Activated CD8-positive, alpha-beta T cell treated with anti-CD3 and anti-CD28 coated beads, Interleukin-2, amount 10 ng/mL, durations not matched to agents 7 days and 5 days (primary cell): ENCODE measurements around the gene PDE4B. TPM values are rescaled to one million over a fixed set of nuclear protein-coding genes. Genes with fewer than 3 reads are reported as not detected.
A peak's percentile ranks its signal among the peaks of the same experiment; 100 is the strongest.

ENCODE experiments used
- ATAC-seq: fragments of 150-1000 bp; cut with Tn5 transposase; one replicate; pipeline ENCODE4 v1.10.0; 2021; ENCODE audit warnings: moderate library complexity
- CTCF ChIA-PET: fragments of 350-600 bp; sonication (Branson Sonifier 250); formaldehyde crosslinking; loops from one replicate; lab custom pipeline; 2021; ENCODE audit warnings: antibody characterized with exemption; lab: Charles Lee
- POLR2A ChIA-PET: fragments of 350-600 bp; sonication (Branson Sonifier 250); formaldehyde crosslinking; loops from one replicate; lab custom pipeline; 2021; ENCODE audit warnings: antibody characterized with exemption; lab: Charles Lee
- DNase-seq: peaks from one replicate; pipeline ENCODE4 v3.0.0-alpha.2; 2020
- H3K27ac Mint-ChIP-seq: one replicate; pipeline ENCODE4 v1.8.0; 2021; ENCODE audit warnings: mild to moderate bottlenecking, mixed read lengths
- H3K27me3 Mint-ChIP-seq: one replicate; pipeline ENCODE4 v1.8.0; 2021; ENCODE audit warnings: low read depth, mixed read lengths
- H3K36me3 Mint-ChIP-seq: one replicate; pipeline ENCODE4 v1.8.0; 2021; ENCODE audit warnings: low read depth, mixed read lengths
- H3K4me1 Mint-ChIP-seq: one replicate; pipeline ENCODE4 v1.8.0; 2021; ENCODE audit warnings: low read depth, mixed read lengths
- H3K4me3 Mint-ChIP-seq: one replicate; pipeline ENCODE4 v1.8.0; 2021; ENCODE audit warnings: mild to moderate bottlenecking, mixed read lengths
- H3K9me3 Mint-ChIP-seq: one replicate; pipeline ENCODE4 v1.8.0; 2022; ENCODE audit warnings: mixed read lengths; ENCODE audit not compliant: insufficient read depth
- total RNA-seq, 2 experiments: library from RNA; stranded (reverse); gene quantifications; one replicate each; pipeline ENCODE4 v1.2.3, GENCODE V29; 2021

Gene PDE4B
- total RNA-seq, 2 experiments from 2014 or later = 21.4 to 24.3 TPM

DNA sequence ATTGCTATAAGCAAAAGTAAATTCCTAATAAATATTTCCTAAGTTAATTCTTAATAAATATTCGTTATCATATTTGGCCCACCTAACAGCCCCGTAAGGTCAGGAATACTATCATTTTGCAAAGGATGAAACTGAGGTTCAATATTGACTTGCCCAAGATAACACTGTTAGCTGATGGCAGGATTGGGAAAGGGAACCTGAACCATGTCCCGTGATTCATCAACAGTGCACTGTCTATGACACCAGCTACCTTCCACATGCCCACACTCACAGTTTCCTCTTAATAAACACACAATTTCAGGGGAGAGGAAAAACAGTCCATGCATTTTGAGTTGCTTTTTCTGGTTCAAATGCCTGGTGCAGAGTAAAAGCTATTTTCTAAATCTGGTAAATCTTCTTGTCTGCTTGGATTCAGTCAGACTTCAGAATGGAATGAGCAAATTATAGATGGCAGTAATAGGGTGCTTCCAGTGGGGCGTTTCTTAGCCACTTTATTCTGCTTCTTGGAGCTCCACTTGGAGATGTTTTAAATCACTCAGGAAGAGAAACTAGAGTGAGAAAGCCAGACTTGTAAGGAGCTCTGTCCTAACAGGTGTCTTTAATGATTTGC lies 354.6 kb downstream of the PDE4B start:
- H3K4me1 Mint-ChIP-seq = no peaks in the 10 kb centered on the region
- ATAC-seq = no peak
- H3K36me3 Mint-ChIP-seq = no peaks in the 10 kb centered on the region

DNA sequence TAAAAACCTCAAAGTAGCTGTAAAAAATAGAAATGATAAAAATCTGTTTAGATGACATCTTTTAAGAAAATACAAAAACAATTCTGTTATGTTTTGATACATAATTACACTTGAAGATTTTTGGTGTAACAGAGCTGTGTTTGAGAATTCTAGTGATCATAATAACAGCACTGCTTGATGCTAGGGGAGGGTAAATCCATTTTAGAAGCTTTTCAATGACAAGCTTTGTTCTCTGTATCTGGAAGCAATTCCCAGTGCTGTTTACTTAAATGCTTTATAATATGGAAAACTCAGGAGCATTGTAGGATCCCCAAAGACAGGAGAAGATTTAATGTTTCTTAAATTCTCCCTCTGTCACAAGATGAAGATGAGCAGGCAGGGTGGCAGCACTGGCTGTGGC lies 359.3 kb downstream of the PDE4B start:
- H3K4me1 Mint-ChIP-seq = no peaks in the 10 kb centered on the region
- H3K36me3 Mint-ChIP-seq = no peaks in the 10 kb centered on the region
- ATAC-seq (no peak), DNase-seq (no peak)
- ChIA-PET POLR2A (no interaction called here), CTCF (no interaction called here)
- H3K27ac Mint-ChIP-seq = no peak overlapping the region
- no peak overlapping the region for H3K4me3 Mint-ChIP-seq
- H3K27me3 Mint-ChIP-seq = peaks cover 13% of the 10 kb centered on the region
- no peaks in the 10 kb centered on the region for H3K9me3 Mint-ChIP-seq

More for the DNA sequence above, 354.6 kb downstream of the PDE4B start:
- H3K9me3 Mint-ChIP-seq = no peaks in the 10 kb centered on the region
- H3K27ac Mint-ChIP-seq = no peak overlapping the region
- POLR2A ChIA-PET = no interaction called here
- CTCF ChIA-PET = interaction anchor here (2.1 kb wide), 1 partner anchor 95 kb away, joined by 6 read pairs; no protein-coding TSS in a partner anchor
- peaks cover 5% of the 10 kb centered on the region for H3K27me3 Mint-ChIP-seq
- H3K4me3 Mint-ChIP-seq = no peak overlapping the region
- no peak for DNase-seq

- Mint-ChIP-seq H3K4me3 (no peak overlapping the region), H3K4me1 (no peaks in the 10 kb centered on the region), H3K27ac (no peak overlapping the region), H3K36me3 (no peaks in the 10 kb centered on the region), H3K9me3 (no peaks in the 10 kb centered on the region), H3K27me3 (peaks cover 18% of the 10 kb centered on the region)
- ATAC-seq = no peak
- ChIA-PET CTCF (interaction anchor here (1.5 kb wide), 1 partner anchor 29 kb away, joined by 3 read pairs; no protein-coding TSS in a partner anchor), POLR2A (no interaction called here)
- DNase-seq = no peak
Measured at GRCh38 chr1:66154394-66154793, 361.7 kb downstream of the PDE4B start.

- H3K9me3 Mint-ChIP-seq = no peaks in the 10 kb centered on the region
- ATAC-seq (no peak), DNase-seq (no peak)
- ChIA-PET CTCF (no interaction called here), POLR2A (no interaction called here)
- no peaks in the 10 kb centered on the region for H3K4me1 Mint-ChIP-seq
- peaks cover 20% of the 10 kb centered on the region for H3K27me3 Mint-ChIP-seq
- no peak overlapping the region for H3K4me3 Mint-ChIP-seq
- H3K36me3 Mint-ChIP-seq = no peaks in the 10 kb centered on the region
- no peak overlapping the region for H3K27ac Mint-ChIP-seq
Measured at GRCh38 chr1:66156144-66156543, 363.4 kb downstream of the PDE4B start.

DNA sequence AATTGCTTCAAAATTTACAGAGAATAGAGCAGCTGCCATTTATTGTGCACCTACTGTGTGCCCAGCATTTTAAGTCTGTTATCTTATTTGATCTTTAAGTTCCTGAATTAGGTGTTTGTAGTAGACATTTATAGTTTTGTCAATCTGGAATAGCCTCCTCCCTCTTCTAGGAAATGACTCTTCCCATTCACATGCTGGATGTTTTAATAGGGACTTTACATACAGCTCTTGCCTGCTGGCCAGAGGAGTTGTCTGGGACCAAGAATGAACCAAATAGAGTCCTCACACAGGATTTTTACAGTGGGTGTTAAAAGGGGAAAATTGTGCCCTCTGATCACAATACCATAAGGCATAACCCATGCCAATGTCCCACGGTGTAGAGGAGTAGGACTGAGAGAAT lies 367.1 kb downstream of the PDE4B start:
- POLR2A ChIA-PET = no interaction called here
- ATAC-seq (no peak), DNase-seq (no peak)
- Mint-ChIP-seq H3K9me3 (no peaks in the 10 kb centered on the region), H3K27ac (no peak overlapping the region), H3K27me3 (peaks cover 16% of the 10 kb centered on the region), H3K36me3 (no peaks in the 10 kb centered on the region), H3K4me1 (no peaks in the 10 kb centered on the region), H3K4me3 (no peak overlapping the region)
- CTCF ChIA-PET = no interaction called here

- H3K4me3 Mint-ChIP-seq = no peak overlapping the region
- no peaks in the 10 kb centered on the region for H3K4me1 Mint-ChIP-seq
- no peak overlapping the region for H3K27ac Mint-ChIP-seq
- ChIA-PET CTCF (no interaction called here), POLR2A (no interaction called here)
- DNase-seq (no peak), ATAC-seq (no peak)
- H3K27me3 Mint-ChIP-seq = peaks cover 16% of the 10 kb centered on the region
- H3K9me3 Mint-ChIP-seq = no peaks in the 10 kb centered on the region
- H3K36me3 Mint-ChIP-seq = no peaks in the 10 kb centered on the region
Measured at GRCh38 chr1:66160719-66161118, 368.0 kb downstream of the PDE4B start.

- no peaks in the 10 kb centered on the region for H3K9me3 Mint-ChIP-seq
- peaks cover 20% of the 10 kb centered on the region for H3K27me3 Mint-ChIP-seq
- no peaks in the 10 kb centered on the region for H3K36me3 Mint-ChIP-seq
- no peak overlapping the region for H3K27ac Mint-ChIP-seq
- CTCF ChIA-PET = interaction anchor here (1.5 to 1.6 kb wide), 2 partner anchors 10 to 76 kb away, joined by 3 to 4 read pairs; no protein-coding TSS in a partner anchor
- H3K4me1 Mint-ChIP-seq = peaks cover 15% of the 10 kb centered on the region
- H3K4me3 Mint-ChIP-seq = no peak overlapping the region
- ATAC-seq = no peak
- POLR2A ChIA-PET = no interaction called here
- DNase-seq = no peak
Measured at GRCh38 chr1:66166753-66167152, 374.1 kb downstream of the PDE4B start.

- H3K27ac Mint-ChIP-seq = no peak overlapping the region
- H3K9me3 Mint-ChIP-seq = no peaks in the 10 kb centered on the region
- peaks cover 23% of the 10 kb centered on the region for H3K27me3 Mint-ChIP-seq
- H3K4me3 Mint-ChIP-seq = no peak overlapping the region
- no peaks in the 10 kb centered on the region for H3K36me3 Mint-ChIP-seq
- H3K4me1 Mint-ChIP-seq = peaks cover 15% of the 10 kb centered on the region
- ATAC-seq = no peak
- ChIA-PET POLR2A (no interaction called here), CTCF (interaction anchor here (1.5 to 1.6 kb wide), 2 partner anchors 9 to 75 kb away, joined by 3 to 4 read pairs; no protein-coding TSS in a partner anchor)
- DNase-seq = no peak
Measured at GRCh38 chr1:66167267-66167666, 374.6 kb downstream of the PDE4B start.

DNA sequence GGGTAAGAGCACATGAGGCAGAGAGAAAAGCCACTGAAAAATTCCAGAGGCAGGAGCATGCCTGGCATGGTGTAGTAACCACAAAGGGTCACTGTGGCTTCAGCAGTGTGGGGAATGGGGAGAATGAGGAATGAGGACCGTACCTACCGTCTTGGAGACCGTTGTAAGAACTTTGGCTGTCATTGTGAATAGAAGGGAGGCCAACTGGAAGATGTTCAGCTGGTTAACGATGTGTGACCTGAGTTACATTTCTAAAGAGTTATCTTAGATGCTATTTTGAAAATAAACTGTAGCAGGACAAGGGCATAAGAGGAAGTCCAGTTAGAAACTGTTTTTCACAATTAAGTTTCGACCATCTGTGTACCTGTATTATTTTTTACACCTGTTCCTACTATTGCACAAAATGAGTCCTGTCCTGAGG lies 375.8 kb downstream of the PDE4B start:
- Mint-ChIP-seq H3K4me1 (peaks cover 15% of the 10 kb centered on the region), H3K4me3 (no peak overlapping the region), H3K27me3 (peaks cover 19% of the 10 kb centered on the region), H3K9me3 (no peaks in the 10 kb centered on the region), H3K36me3 (no peaks in the 10 kb centered on the region), H3K27ac (no peak overlapping the region)
- no peak for ATAC-seq
- DNase-seq = no peak
- ChIA-PET CTCF (no interaction called here), POLR2A (interaction anchor here (1.1 kb wide), 1 partner anchor 13 kb away, joined by 4 read pairs; no protein-coding TSS in a partner anchor)

DNA sequence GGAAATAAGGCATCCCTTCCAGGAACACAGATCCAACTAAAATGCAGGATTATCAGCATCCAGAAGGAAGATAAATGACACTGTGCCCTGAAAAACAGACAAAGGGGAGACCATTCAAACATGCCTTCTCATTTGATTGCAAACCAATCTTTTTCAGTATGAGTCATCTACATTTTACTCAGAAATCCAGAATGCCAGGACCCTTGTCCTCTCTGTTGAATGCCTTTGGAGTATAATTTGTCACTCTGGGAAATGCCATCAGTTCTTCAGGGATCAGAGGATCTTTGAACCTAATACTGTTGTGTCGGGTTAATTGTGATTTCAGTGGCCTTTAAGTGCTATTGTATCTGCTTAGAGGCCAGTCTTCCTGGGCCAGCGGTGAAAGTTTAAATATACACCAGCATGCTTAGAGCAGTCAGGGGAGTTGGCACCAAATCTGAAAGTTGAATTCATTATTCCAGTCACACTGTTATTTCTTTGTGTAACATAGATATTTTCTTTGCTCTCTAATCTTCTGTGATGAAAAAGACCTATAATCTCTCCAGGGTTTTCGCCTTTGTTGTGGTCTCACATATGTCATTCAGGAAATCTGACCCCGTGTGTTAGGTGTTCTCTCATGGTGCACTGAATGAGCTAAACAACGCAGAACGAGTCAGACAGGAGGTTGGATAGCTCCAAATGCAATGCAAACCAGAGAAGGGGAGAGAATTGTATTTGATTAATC lies 376.4 kb downstream of the PDE4B start:
- H3K27me3 Mint-ChIP-seq = peaks cover 16% of the 10 kb centered on the region
- ChIA-PET CTCF (interaction anchor here (0.9 to 1.7 kb wide), 3 partner anchors 12 to 74 kb away, joined by 3 to 5 read pairs (median 4); no protein-coding TSS in a partner anchor), POLR2A (interaction anchor here (0.6 to 1.1 kb wide), 2 partner anchors 12 to 753 kb away, joined by 3 to 4 read pairs; no protein-coding TSS in a partner anchor)
- H3K36me3 Mint-ChIP-seq = no peaks in the 10 kb centered on the region
- no peaks in the 10 kb centered on the region for H3K9me3 Mint-ChIP-seq
- ATAC-seq = peak; percentile 77
- H3K4me3 Mint-ChIP-seq = no peak overlapping the region
- H3K4me1 Mint-ChIP-seq = peaks cover 15% of the 10 kb centered on the region
- H3K27ac Mint-ChIP-seq = no peak overlapping the region
- DNase-seq = peak; percentile 35

DNA sequence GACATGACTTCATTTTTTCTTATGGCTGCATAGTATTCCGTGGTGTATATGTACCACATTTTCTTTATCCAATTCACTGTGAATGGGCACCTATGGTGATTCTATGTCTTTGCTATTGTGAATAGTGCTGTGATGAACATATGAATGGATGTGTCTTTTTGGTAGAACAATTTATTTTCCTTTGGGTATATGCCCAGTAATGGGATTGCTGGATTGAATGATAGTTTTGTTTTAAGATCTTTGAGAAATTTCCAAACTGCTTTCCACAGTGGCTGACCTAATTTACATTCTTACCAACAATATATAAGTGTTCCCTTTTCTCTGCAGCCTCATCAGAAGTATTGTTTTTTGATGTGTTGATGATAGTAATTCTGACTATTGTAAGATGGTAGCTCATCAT lies 379.6 kb downstream of the PDE4B start:
- ATAC-seq (no peak), DNase-seq (no peak)
- POLR2A ChIA-PET = no interaction called here
- Mint-ChIP-seq H3K27ac (no peak overlapping the region), H3K9me3 (no peaks in the 10 kb centered on the region), H3K27me3 (peaks cover 16% of the 10 kb centered on the region), H3K4me3 (no peak overlapping the region), H3K36me3 (no peaks in the 10 kb centered on the region), H3K4me1 (peaks cover 15% of the 10 kb centered on the region)
- CTCF ChIA-PET = interaction anchor here (1.6 to 2.0 kb wide), 2 partner anchors 9 to 70 kb away, joined by 6 to 10 read pairs; no protein-coding TSS in a partner anchor

GRCh38 chr1:66175098-66175497 lies 382.4 kb downstream of the PDE4B start:
- POLR2A ChIA-PET = no interaction called here
- ATAC-seq (no peak), DNase-seq (no peak)
- H3K4me3 Mint-ChIP-seq = no peak overlapping the region
- no peaks in the 10 kb centered on the region for H3K36me3 Mint-ChIP-seq
- H3K27me3 Mint-ChIP-seq = peaks cover 7% of the 10 kb centered on the region
- H3K27ac Mint-ChIP-seq = no peak overlapping the region
- no peaks in the 10 kb centered on the region for H3K4me1 Mint-ChIP-seq
- CTCF ChIA-PET = interaction anchor here (2.0 kb wide), 1 partner anchor 271 kb away, joined by 6 read pairs; no protein-coding TSS in a partner anchor
- no peaks in the 10 kb centered on the region for H3K9me3 Mint-ChIP-seq
